HuH-7.5 (cell line): ENCODE measurements around the gene COX5A.
"Not testable (repeated sequence)": the region's sequence is repeated elsewhere in the genome, so short reads cannot be mapped to it uniquely, and the experiment has no call there.

Experiments used
- DNase-seq: peaks from one replicate; pipeline ENCODE4 v3.0.0; 2011; ENCODE audit warnings: low spot score

Gene COX5A

DNA sequence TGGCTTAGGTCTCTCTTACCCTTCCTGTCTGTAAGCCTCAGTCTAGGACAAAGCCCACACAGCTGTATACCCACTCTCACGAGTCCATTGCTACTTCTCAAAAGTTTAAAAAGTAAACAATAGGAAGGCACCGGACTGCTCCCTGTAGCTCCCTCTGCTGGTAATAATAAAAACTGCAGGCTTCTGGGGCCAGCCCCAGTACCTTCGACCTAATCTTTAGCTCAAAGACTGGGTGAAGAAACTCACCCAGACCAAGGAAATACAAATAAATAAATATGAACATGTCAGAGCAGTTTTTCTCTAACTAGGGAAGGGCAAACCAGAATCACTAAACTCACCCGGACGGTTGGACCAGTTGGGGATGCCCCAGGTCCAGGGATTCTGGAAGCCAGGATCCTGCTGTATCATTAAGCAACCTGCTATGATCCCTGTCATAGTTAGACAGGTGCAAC is 36.2 kb downstream of the COX5A start:
- peak; percentile 91 for DNase-seq

DNA sequence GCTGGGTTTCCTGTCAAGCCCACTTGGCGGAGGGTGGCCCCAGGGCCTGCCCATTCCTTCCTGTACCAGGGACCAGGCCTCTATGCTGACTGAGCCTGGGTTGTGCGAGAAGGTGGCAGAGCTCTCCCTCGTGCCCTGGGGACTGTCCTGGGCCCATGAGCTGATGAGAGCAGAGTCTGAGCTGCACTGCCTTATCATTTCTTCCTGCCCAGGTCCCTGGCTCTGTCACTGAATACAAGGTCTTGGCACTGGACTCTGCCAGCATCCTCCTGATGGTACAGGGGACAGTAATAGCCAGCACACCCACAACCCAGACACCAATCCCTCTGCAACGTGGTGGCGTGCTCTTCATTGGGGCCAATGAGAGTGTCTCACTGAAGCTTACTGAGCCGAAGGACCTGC is 40.6 kb downstream of the COX5A start:
- DNase-seq, result no peak

DNA sequence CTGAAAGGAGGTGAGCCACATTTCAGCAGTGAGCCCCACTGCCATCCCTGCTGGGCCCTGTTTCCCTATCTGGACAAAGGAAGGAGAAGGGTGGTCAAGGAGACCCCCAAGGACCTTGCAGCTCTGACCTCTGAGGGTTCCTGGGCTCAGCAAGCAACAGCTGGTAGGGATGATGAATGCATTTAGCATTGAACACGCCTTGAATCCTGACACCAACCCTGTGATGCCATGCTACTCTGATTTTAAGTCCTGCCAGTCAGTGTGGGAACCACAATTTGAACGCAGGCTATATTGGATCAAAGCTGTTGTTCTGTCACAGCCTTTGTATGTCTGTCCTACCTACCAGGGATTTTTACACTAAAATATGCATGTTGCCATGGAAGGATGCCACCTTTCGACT is 41.6 kb downstream of the COX5A start:
- no peak for DNase-seq

DNA sequence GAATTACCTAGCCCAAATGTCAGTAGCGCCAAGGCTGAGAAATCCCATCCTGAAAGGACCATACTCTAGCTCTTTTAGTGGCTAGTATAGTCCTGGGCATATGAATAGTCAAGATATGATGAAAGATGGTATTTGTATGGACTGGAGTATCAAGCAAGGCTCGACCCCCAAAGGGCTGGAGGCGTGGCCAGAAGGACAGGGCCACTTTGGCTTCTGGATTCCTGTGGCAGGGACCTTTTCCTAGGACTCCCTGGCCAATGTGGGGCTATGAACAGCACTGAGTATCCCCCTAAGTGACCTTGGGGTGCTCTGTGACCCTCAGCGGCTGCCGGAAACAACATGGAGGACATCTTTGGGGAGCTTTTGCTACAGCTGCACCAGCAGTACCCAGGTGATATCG is 42.0 kb downstream of the COX5A start:
- DNase-seq, result no peak

DNA sequence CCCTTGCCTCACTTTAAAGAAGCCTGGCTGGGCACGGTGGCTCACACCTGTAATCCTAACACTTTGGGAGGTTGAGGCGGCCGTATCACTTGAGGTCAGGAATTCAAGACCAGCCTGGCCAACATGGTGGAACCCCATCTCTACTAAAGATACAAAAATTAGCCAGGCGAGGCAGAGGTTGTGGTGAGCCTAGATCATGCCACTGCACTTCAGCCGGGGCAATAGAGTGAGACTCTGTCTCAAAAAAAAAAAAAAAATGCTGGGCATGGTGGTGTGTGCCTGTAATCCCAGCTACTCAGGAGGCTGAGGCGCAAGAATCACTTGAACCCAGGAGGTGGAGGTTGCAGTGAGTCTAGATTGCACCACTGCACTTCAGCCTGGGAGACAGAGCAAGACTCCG is 43.5 kb downstream of the COX5A start:
- DNase-seq, result not testable (repeated sequence)

DNA sequence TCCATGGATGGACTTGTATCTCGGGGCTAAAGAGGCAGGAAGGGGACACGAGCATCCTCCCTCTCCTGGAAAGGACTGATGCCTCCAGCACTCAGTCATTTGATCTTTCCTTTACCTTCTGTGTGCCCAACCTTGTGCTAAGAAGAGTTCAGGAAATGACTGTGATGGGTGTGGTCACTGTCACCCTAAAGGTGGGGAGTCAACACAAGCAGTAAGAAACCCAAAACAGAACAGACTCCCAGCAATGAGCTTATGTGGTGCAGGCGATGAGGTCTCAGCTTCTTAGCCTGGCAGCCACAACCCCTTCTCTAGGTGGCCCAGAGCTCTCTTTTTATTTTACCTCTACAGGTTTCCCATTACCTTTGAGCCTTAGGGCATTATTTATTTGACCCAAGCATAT is 44.2 kb downstream of the COX5A start:
- DNase-seq, result no peak

DNA sequence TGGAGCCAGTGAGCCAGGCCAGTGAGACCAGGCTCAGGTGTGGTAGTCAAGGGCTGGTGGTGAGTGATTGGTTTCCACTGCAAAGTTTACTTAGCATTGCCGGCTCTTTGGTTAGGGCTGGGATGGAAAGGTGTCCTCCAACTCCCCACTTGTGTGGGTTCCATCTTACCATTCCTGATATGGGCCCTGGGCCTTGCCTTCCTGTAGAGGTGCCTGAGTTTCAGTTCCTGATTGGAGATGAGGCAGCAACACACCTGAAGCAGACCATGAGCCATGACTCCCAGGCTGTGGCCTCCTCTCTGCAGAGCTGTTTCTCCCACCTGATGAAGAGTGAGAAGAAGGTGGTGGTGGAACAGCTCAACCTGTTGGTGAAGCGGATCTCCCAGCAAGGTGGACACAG is 44.9 kb downstream of the COX5A start:
- no peak for DNase-seq

DNA sequence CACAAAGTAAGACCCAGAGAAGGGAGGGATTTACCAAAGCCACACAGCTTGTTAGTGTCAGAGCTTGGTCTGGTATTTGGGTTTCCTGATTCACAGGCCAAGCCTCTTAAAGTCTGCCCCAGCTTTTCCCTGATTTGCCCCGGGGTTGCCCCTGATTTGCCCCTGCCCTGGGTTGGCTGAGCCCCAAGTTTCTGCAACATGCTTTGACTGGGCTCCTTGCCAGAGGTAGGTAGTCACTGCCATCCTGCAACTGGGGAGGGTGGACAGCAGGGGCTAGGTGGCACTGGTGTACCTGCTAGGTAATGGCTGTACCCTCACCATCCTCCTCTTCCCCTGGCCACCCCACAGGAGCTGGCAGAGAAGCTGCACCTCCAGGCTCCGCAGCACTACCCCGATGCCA is 45.6 kb downstream of the COX5A start:
- DNase-seq, result no peak

DNA sequence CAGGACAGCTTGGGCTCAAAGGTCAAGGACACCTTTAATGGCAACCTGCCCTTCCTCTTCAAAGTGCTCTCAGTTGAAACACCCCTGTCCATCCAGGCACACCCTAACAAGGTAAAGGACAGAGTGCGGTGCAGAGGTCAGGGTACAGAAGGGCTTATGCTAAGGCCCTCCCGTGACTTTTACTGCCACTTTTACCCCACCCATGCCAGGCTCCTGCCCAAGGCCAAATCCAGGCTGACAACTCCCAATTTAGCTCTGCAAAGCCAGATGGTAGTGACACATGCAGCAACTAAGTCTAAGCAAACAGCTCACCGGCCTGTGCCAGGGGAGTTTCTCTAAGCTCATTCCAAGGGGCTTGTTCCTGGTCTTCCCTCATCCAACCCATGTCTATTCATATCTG is 46.4 kb downstream of the COX5A start:
- DNase-seq, result no peak

DNA sequence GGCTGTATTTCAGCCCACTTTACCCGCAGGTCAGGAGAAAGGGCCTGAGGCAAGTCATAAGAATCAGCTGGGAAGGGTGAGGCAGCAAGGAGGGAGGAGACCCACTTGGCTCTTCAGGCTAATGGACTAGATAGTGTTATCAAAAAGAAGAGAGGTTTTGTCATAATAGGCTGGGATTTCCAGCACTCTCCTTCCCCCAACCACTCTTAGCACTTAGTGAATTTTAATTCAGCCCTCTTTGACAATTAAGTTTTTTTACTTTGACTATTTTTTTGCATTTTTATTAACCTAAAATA is 47.3 kb downstream of the COX5A start:
- no peak for DNase-seq

DNA sequence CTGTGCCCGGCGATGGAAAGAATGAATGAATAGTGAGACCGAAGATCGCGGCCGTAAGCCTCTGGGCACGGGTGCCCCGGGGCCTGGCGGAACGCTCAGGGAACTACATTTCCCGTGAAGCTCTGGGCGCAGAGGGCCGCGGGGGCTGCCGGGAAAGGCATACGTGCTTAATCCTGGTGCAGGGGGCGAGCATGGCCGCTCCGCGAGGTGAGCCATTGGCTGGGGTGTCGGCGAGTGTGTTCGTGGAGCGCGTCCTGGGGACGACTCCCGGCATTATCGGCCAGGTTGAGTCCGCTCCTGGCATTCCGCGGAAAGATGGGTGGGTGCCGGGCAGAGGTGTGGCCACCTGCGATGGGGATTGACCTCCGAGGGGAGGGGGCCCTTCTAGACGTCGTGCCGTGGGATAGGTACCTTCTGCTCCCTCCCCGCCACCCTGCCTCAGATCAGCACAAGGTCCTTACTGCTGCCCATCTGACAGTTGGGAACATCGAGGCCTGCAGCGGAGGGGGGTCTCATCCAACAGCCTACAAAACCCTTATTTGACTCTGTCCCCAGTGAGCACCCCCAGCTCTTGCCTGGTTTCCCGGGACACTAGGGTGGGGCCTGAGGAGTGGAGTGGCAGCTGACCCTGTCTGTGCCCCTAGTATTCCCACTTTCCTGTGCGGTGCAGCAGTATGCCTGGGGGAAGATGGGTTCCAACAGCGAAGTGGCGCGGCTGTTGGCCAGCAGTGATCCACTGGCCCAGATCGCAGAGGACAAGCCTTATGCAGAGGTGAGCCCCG is 47.8 kb downstream of the COX5A start, which contains the start of gene MPI:
Gene MPI, plus strand, starts transcription at position 160 of the 782 bp plus-strand sequence. Its CDS starts 32 bp downstream, at position 192.
- DNase-seq, result peak; percentile 98

DNA sequence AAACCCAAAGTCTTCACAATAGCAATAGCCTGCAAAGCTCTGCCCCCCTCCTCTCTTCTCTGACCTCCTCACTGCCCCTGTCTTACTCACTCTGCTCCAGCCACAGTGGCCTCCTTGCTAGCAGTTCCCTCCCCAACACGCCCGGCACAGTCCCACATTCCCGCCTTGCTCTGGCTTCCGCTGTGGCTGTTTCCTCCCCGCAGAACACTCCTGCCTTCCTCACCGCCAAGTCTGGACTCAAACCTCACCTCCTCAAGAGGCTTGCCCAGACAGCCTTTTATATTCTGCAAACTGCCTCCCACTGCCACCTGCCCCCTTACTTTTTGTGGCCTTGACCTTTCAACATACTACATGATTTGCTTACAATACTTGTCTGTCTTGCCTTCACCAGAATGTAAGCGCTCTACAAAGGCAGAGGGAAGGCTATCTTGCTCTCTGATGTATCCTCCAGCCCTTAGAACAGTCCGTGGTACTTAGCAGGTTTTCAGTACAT is 48.4 kb downstream of the COX5A start:
- no peak for DNase-seq

DNA sequence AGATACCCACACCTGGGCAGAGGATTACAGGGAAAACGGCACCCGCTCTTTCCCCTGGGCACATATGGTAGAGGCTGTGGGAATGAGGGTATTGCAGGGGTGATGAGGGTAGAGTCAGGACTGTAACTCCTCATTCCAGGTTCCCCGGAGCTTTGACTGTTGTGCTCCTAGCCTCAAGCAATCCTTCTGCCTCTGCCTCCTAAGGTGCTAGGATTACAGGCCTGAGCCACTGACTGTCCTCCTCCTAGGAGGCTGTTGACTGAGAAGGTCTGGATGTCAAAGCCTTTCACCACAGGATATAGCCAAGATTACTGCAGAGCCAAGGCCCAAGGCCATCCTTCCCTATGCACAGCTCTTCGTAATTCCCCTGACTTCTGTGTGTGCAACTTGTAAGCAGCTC is 49.2 kb downstream of the COX5A start:
- DNase-seq, result no peak

DNA sequence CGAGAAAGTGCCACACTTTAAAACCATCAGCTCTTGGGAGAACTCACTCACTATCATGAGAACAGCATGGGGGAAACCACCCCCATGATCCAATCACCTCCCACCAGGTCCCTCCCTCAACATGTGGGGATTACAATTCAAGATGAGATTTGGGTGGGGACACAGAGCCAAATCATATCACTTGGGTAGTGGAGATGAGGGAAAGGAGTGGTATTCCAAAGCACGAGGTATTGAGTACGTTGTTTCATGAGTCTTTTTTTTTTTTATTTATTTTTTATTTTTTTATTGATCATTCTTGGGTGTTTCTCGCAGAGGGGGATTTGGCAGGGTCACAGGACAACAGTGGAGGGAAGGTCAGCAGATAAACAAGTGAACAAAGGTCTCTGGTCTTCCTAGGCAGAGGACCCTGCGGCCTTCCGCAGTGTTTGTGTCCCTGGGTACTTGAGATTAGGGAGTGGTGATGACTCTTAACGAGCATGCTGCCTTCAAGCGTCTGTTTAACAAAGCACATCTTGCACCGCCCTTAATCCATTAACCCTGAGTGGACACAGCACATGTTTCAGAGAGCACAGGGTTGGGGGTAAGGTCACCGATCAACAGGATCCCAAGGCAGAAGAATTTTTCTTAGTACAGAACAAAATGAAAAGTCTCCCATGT is 50.2 kb downstream of the COX5A start:
- not testable (repeated sequence) for DNase-seq

DNA sequence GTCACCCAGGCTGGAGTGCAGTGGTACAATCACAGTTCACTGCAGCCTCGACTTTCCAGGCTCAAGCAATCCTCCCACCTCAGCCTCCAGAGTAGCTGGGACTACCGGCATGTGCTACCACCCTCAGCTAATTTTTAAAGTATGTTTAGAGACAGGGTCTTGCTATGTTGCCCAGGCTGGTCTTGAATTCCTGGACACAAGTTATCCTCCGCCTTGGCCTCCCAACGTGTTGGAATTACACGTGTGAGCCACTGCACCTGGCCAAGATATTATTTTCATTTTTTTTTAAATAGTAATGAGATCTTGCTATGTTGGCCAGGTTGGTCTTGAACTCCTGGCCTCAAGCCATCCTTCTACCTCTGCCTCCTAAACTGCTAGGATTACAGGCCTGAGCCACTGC is 52.4 kb downstream of the COX5A start:
- no peak for DNase-seq

DNA sequence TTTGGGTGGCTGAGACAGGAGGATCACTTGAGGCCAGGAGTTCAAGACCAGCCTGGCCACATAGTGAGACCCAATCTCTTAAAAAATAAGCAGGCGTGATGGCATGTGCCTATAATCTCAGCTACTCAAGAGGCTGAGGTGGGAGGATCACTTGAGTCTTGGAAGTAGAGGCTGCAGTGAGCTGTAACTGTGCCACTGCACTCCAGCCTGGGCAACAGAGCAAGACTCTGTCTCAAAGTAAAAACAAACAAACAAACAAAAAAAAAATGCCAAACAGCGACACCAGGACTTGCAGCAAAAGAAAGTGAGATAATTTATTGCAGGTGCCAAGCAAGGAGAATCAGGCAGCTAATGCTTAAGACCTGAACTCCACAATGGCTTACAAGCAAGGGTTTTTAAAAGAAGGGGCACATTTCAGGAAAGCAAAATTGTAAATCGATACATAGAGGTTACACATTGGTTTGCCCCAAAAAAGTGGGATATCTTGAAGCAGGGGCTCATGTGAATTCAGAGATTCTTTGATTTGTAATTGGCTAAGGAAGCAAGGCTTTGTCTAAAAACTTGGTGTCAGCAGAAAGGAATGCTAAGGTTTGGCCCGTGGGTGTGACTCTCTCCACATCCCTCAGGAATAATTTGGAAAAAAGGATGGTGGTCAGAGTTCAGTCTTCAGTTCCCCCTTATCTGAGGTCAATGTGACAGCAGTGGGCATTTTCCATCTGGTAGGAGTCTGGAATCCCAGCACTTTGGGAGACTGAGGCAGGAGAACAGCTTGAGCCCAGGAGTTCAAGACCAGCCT is 53.2 kb downstream of the COX5A start:
- DNase-seq, result no peak

DNA sequence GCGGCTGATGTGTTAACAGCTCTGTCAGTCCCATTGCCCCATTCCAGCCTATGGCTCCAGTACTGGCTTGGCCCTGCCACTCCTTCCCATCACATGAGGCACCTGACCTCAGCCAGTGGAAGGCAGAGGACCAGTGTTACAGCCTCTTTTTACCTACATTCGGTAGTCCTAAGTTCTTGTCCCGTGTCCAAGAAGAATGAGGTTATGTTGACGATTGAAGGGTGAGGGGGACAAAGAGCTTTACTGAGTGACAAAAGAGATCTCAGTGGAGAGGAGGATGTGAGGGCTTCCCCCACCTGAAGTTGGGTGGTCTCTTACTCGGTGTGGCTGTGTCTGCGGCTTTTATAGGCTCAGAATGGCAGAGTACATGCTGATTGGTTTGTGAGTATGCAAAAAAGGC is 55.3 kb downstream of the COX5A start:
- DNase-seq, result no peak

DNA sequence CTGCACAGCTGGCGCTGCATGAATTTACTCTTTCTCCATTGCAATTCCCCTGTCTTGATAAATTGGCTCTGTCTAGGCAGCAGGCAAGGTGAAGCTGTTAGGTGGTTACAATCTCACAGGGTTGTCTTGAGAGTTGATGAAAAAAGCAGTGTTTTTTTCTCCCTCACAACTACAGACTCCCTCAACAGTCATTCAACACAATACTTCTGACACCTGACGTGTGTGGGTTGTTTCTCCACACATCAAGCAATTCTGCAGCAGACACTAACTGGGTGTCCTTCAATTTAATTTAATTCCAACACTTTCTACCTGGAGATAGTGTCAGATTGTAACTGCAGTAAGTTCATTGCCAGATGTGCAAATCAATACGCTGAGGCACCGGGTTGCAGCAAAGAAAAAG is 59.6 kb downstream of the COX5A start:
- no peak for DNase-seq

DNA sequence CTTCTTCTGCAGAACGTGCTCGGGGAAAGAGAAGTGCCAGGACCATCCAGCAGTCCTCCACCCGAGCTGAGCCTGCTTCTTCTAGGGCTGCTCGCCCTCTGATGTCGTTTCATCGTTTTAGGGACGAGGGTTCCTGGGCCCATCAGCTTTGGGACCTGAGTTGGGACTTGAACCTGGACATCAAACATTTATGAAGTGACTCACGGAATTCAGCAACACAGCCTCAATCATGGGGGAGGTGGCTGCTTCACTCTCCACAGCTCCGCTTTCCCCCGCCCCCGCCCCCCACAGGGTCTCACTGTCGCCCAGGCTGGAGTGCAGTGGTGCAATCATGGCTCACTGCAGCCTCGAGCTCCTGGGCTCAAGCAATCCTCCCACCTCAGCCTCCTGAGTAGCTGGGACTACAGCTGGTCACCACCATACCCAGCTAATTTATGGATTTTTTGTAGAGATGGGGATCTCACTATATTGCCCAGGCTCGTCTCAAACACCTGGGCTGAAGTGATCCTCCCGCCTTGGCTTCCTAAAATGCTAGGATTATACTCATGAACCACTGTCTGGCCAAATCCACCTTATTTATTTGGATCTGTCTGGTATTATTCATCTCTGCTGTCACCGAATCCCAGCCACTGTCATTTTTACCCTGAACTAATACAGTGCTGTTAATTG is 64.0 kb downstream of the COX5A start:
- DNase-seq, result peak; percentile 68

DNA sequence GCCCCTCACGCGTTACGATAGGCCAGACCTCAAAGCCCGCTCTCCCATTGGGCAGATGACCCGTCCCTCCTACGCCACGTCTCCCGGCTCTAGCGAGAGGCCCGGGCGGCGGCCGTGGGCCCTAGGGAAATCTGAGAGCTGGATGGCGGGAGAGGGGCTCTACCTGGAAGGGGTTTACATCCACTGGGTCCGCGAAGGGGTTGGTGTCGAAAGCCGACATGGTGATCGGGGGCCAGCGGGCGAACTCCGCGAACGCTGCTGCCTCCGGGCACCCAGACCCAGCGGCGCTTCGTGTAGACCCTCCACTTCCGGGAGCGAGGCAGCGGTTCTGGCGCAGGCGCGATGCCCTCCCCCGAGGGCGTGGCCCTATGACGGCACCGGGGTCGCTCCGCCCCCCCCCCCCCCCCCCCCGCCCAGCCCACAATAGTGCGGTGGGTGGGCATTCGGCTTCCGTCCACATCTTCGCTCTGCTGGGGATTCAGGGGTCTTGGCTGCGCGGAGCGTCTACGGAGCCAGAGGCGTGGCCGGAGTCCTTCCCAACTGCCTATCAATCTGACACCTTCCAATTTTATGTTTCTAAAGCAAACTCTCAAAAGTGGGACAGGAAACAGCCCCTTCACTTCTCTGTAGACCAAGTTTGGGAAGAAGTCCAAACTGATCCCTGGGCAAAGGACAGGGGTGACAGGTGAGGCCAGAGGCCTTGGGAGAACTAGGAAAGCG is 64.7 kb downstream of the COX5A start, which contains the start of gene SCAMP2:
Gene SCAMP2, minus strand, starts transcription at position 330 of the 720 bp plus-strand sequence. Its CDS starts 110 bp downstream, at position 220.
- DNase-seq, result peak; percentile 98

DNA sequence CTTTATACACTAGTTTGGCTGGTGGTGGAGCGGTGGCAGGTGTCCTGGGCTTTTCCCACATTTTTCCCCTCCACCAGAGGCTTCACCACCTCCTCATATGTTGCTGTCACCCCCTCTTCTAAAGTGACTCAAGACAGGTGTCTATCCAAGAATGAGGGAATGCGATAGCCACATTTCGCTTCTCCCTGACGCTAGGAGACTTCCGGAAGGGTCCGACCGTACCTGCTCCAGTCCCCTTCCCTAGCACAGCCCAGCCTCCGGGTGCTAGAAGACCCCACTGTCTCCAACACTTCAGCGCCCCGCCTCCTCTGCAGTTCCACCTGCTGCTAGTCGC is 65.2 kb downstream of the COX5A start:
- no peak for DNase-seq
